Measurements from ENCODE around the gene GET4. TPM values are rescaled to one million over a fixed set of nuclear protein-coding genes. Genes with fewer than 3 reads are reported as not detected.
"Not testable (repeated sequence)": the region's sequence is repeated elsewhere in the genome, so short reads cannot be mapped to it uniquely, and the experiment has no call there.

GET4 gene
- total RNA-seq, 1 experiment from 2014 or later = 56.3 TPM

DNA sequence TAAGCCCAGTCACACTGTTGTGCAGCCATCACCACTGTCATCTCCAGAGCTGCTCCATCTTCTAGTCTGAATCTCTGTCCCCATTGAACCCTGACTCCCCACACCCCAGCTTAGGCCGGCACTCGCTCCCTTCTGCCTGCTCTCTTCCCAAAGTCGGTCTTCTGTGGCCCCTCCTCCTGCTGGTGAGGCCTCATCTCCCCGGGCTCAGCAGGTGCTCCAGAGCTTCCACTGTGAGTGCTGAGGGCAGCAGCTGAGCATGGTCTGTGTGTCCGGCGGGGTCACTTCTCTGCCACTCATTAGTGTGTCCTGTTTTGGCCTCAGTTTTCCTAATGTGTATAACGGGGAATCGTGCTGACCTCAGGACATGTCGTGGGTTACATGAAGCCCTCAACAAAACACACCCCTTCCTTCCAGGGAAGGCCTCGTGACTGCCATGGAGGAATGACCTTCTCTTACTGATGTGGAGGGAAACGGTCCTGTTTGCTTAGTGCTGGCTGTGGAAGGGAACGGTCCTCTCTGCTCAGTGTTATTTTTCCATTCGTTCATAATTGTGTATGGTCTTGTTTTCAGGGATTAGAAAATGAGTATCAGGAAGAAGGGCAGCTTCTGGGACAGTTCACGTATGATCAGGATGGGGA, 4.3 kb upstream of the GET4 start:
- no peak for DNase-seq (ENCODE audit: low spot score)

DNA sequence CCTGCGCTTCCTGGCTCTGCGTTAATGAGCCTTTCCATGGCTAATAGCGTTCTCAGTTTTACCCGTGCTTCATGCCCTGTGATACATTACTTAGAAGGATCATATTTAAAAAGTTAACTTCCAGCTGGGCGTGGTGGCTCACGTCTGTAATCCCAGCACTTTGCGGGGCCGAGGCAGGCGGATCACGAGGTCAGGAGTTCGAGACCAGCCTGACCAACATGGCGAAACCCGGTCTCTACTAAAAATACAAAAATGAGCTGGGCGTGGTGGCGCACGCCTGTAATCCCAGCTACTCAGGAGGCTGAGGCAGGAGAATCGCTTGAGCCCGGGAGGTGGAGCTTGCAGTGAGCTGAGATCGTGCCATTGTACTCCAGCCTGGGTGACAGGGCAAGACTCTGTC, 3.7 kb upstream of the GET4 start:
- not testable (repeated sequence) for DNase-seq (ENCODE audit: low spot score)

DNA sequence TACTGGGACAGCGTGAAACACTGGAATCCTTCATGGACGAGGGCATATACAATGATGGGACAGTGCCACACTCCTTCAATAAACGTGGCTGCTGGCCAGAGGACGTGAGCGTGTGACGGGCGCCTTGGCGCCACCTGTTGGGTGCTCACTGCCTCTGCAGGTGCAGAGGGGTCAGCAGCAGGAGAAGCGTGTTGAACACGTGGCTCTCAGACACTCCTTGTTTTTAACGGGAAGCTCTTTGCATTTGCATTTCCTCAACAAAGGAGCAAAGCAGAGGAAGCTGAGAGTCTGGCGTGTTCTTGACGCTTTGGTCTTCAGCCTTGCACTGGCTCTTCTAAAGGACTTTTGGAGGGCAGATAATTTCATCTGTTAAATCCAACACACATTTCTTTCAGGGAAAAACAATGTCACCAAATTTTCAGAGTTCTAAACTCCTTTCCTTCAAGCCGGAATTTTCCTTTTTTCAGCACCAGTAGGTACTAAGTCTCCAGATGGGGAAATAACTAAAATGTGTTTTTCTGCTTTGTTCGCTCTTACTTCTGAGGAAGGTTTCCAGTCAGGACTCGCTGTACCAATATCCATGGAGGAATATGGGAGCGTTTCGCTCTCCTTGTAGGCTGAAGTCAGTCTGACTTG, 2.9 kb upstream of the GET4 start:
- peak; percentile 88 for DNase-seq (ENCODE audit: low spot score)

DNA sequence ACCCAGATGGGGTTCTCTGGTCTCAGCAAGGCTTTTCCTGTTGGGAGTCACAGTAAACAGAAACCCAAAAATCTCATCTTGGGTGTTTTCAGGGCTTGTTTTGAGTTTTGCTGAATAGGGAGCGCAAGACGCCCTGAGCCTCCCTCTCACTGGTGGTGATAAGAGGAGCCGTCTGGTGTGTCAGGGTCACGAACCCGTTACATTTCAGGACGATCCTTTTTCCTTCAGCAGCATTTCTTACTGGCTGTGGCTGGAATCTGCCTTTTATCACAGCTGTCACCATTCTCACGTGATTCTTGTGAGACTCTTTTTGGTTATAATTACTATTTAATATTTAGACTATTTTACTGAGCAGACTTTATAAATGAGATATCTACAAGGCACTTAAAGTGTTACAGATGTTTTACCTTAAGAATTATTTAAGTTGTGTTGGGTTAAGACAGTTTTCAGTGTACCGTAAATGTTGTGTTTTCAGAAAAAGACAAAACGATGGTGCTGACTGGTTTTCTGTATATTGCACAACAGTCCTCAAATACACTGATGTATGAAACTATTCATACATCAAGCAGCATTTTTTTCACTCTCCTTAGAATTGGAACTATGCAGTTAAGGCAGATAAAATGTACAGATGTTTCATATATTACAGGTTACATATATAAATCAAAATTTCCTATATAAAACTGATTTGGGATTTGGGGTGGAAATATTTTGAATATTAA, 2.2 kb upstream of the GET4 start:
- no peak for DNase-seq (ENCODE audit: low spot score)

DNA sequence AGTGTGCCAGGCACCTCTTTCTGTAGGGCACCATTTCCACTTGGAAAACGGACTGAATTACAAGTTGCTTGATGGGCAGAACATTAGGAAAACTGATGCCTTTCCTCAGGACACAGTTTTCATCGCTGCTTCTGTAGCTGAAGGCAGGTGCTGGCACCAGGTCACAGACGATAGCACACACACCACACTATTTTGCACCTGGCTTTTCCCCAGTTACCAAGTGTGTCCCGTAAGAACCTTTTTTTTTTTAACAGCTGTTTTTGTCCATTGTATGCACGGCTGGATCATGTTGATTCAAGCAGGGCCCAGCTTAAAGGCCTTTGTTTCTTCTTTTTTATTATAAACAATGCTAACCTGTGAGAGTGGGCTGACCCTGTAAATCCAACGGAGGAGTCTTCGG, 1.3 kb upstream of the GET4 start:
- DNase-seq (ENCODE audit: low spot score) = no peak

DNA sequence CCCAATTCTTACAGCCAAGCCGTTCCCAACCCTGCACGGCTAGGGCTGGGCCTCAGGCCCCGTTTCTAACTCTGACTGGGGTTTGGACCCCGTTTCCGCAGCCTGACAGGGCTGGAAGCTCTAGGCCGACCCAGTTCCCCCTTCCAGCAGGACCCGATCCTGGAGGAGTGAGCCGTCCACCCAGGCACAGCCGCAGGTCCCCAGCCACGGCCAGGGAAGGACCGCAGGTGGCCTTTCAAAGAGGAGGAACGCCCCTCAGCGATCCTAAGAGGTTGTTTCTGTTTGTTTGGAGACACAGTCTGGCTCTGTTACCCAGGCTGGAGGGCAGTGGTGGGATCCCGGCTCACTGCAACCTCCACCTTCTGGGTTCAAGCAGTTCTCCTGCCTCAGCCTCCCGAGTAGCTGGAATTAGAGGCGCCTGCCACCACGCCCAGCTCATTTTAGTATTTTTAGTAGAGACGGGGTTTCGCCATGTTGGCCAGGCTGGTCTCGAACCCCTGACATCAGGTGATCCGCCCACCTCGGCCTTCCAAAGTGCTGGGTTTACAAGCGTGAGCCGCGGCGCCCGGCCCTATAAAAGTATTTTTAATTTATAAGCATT, 778 bp upstream of the GET4 start:
- no peak for DNase-seq (ENCODE audit: low spot score)

DNA sequence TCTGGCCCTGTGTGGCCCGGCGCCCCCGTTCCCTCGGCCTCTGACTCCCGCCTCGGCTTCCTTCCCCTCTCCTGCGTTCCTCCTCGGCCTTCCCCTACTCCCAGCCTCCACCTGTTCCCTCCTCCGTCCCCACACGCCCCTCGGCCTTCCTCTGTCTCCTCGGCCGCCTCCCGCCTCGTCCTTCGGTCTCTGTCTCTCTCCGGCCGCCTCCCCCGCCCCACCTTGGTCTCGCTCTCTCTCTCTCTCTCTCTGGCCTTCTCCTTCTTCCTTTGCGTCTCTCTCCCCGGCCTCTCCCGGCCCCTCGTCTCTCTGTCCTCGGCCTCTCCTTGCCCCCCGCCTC, 588 bp downstream of the GET4 start:
- DNase-seq (ENCODE audit: low spot score) = peak; percentile 25

DNA sequence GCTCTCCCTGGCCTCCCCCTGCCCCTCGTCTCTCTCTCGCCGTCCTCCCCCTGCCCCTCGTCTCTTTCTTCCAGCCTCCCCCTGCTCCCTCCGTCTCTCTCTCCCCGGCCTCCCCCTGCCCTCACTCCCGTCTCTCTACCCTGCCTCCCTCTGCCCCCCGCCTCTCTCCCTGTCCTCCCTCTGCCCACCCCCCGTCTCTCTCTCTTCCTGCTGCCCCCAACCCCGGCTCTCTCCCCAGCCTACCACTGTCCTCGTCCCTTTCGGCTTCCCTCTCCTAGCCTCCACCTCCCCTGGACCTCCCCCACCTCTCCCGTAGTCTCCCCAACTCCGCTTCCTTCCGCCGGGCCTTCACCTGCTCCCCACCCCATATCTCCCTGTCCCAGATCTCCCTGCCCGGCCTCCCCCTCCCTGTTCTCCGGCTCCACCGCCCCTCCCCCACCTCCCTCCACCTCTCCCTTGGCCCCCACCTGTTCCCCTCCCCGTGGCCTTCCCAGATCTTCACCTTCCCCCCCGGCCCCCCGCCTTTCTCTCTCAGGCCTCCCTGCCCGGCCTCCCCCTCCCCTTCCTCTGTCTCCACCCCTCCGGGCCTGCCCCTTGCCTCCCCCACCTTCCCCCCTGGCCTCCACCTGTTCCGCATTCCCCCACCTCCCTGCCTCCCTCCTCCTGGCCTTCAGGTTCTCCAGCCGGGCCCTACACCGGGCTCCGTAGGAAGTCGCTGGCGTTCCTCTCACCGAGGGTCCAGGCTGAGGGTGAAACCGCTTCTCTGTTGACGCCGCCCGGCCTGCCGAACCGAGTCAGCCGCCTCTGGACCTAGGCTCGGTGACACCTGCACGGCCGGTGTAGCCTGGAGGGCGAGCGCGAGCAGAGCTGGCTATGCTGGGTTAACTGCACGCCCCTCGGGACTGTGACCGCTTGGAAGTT, 1.2 kb downstream of the GET4 start:
- DNase-seq (ENCODE audit: low spot score) = no peak

DNA sequence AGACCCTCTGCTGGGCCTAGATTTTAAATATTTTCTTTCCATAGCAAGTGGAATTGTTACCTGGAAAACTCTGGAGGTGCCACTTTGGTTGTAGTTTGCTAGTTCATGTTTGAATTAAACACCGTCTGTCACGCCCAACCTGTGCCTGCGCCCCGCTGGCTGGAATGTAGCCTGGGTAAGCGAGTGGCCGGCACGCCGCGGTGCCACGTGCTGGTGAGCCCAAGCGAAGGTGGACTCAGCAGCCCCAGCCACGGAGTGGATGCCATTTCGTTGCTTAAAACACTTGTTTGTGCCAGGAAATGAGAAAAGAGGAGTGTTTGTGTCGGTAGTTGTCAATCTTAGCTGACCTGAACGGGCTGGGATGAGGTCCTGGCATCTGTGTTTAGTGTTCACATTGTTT, 2.7 kb downstream of the GET4 start:
- no peak for DNase-seq (ENCODE audit: low spot score)

DNA sequence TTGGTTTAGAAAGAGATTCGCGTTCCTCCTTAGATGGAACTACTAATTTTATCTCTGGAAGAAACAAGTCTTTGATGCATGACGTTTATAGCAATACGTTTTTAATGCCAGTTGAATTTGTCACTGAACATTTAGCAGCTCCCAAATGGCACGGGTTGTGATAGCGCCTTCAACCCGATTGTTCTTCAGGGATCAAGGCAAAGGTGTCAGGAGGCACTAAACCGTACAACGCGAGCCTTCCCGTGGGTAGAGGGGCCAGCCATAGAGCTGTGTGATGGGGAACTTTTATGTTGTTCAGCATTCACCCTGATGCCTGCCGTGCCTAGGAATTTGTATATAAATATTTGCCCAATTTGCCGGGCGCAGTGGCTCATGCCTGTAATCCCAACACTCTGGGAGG, 3.4 kb downstream of the GET4 start:
- DNase-seq (ENCODE audit: low spot score) = no peak

DNA sequence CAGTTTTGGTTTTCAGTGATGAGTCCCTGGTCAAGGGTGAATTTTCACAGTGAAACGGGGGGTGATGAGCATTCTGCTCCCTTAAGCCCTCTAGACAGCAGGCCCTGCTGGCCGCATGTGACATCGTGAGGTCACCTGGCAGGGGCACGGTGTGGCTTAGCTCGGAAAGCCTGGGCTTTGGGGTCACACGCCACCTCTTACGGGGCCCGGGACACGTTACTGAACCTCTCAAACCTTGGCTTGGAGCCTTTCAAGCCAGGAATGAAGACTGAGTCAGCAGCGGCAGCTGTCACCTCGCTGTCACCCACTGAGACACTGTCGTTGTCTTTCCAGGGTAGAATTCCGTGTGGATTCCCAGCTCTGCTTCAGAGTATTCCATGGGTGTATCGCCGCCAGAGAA, 4.1 kb downstream of the GET4 start:
- DNase-seq (ENCODE audit: low spot score) = no peak

DNA sequence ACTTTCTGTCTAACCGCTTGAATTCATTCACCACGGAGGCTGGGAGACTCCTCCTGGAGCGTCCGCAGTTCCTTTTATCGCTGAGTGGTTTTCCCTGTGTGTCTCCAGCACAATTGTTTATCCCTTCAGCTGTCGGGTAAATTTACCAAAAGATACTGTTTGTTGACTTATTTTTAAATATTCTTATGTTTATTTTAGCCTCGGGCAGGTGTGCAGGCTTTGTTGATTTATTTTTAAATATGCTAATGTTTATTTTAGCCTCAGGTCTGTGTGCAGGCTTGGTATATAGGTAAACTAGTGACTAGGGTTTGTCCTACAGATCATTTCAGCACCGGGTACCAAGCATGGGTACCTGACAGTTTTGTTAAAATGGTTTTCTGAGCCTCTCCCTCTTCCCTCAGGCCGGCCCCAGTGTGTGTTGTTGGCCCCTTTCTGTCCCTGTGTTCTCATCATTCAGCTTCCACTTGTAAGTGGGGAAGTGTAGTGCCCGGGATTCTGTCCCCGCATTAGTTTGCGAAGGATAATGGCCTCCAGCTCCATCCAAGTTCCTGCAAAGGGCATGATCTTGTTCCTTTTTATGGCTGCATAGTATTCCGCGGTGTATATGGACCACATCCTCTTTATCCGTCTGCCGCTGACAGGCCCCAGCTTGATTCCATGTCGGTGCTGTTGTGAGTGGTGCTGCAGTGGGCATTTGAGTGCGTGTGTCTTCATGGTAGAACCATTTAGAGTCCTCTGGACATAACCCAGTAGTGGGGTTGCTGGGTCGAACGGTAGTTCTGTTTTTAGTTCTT, 5.3 kb downstream of the GET4 start:
- DNase-seq (ENCODE audit: low spot score) = no peak

DNA sequence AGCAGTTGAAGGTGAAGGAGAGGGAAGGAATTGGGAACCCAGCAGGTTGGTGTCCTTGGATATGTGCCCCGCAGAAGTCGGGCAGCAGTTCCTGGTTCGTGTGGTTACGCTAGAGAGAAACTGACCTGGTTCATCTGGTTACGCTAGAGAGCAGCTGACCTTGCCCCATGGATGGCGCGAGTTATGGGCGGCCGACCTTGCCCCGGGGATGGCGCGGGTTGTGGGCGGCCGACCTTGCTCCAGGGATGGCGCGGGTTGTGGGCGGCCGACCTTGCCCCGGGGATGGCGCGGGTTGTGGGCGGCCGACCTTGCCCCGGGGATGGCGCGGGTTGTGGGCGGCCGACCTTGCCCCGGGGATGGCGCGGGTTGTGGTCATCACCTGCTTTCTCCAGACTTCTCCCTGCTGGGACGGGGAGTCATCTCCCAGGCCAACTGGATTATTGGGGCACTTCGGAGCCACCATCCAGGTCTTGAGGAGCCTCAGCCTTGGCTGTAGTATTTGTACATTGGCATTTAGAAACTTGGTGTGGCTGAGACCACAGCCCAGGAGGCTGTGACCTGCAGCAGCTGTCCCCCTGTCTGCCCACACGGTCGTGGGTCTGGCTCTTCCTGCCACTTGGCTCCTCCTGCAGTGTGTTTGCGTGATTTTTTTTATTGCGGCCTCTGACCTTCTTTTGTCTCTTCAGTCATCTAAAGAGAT, 6.1 kb downstream of the GET4 start:
- DNase-seq (ENCODE audit: low spot score) = no peak

DNA sequence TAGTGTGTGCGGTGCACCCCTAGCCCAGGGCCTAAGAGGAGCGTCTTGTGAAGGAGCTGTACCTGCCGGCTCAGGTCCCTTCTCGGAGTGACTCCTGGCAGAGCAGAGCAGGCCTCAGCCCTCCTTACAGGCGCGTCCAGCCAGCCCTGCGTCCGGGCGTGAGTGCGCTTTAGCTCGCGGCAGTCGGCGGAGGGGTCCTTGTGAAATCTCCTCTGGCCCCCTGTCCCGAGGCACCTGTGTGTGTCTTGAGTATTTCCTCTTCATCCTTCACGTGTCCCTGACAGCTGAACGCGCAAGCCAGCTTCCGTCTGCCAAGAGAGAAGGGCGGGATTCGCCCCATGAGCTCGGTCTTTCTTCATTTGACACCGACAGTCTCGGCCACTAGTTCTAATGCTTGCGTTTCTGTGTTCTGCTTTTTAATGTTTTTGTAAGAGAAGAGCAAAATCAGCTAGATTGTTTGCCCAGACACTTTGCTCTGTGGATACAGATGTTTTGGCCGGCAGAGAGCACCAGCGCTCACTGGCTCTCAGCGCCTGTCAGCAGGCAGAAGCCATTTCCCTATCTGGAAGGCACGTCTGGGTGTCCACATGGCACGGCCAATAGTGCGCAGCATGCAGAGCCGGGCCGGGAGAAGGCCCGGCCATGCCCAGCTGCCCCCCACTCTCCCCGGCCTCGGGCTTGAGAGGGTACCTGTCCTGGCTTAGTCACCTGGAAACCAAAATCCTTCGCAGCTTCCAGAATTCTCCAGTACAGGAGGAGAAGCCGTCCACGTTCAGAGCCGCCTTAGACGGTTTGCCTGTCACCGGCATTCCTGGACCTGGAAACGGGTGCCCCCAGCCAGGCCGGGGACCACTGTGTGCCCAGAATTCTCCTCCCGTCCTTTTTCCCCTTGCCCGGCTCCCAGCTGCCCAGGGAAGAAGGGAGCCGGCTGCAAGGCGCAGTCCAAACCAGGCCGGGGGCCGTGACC, 7.0 kb downstream of the GET4 start:
- DNase-seq (ENCODE audit: low spot score) = no peak

DNA sequence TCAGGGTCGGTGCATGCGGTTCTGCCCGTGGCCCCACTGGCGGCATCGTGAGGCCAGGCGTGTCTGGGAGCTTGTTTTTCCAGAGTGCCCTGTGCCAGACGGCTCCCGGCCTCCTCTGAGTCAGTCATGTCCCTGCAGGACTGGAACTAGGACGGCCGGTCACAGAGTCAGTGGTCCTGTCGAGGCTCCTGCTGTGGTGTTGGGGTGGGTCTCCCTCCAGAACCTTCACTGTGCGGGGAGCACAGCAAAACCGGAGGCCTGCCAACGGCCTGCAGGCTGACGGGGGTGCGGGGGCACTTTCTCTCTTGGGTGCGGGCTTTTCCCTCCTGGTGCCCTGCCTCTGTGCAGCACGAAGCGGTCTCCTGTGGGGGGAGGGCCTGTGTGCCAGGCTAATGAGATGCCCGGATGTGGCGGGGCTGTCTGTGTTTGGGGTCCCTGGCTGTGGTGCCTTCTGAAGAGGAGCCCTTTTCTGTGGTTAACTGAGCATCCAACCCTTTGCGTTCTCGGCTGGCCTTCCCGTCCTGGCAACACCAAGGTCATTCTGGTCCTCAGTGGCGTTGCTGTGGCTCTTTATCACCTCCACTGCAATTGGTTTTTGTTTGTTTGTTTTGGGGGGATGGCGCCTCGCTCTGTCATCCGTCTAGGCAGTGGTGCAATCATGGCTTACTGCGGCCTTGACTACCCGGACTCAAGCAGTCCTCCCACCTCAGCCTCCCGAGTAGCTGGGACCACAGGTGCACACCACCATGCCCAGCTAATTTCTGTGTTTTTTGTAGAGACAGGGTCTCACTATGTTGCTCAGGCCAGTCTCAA, 8.0 kb downstream of the GET4 start:
- no peak for DNase-seq (ENCODE audit: low spot score)

DNA sequence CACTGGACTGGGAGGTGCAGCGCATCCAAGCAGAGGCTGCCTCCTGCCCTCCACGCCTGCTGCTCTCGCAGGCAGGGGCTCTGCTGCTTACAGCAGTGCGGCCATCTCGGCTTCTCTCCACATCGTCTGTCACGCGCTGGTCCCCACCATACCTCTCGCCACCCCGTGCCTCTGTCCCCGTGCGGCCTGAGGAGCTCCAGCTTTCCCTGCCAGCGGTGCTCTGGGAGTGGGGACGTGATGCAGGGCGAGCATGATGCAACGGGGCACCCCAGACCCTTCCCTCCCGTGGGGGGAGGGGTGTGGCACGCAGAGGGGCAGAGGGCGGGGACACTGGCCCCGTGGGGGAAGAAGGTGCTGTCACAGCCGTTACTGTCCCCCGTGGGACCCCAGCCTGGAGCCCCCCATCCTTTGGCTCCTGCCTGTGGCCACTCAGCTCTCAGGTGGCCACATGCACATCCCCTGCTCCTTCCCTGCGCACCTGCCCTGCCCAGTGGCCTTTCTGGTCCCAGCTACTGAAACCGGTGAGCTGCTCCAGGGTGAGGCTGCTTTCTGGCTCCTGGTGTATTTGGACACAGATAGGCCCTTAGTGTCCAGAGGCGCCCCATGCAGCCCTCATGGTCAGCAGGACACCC, 9.0 kb downstream of the GET4 start:
- DNase-seq (ENCODE audit: low spot score) = no peak

DNA sequence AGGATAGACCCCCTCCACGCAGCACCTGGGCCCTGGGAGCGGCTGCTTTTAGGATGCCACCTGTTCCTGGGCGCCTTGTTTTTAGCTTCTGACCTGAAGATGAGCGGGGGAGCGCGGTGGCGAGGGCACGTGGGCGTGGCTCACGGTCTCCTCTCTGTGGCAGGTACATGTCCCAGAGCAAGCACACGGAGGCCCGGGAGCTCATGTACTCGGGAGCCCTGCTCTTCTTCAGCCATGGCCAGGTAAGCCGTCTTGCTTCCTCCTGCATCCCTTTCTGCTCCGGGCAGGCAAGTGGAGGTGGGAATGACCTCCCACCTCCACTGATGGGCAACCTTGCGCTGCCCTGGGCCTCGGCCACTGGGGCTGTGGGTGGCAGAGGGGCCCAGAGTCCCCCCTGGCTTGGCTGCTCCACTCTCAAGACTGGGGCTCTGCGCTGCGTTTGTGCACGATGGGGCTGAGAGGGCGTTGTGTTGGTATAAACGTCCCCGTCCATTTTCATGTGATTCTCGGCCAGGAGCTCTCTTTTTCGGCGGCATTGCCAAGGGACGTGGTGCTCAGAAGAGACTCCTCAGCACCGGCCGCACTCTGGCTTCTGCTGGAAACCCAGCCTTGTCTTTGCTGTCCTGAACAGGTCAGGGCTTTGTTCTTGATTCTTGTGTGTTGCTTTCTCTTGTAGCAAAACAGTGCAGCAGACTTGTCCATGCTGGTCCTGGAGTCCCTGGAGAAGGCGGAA, 9.7 kb downstream of the GET4 start:
- DNase-seq (ENCODE audit: low spot score) = no peak

All from A172 (cell line).